ENCODE results near the gene EFNA3. TPM values are rescaled to one million over a fixed set of nuclear protein-coding genes. Genes with fewer than 3 reads are reported as not detected.

EFNA3 gene
- total RNA-seq, 1 donor from 2014 or later: 6.6 TPM

GRCh38 chr1:155062702-155063411 is 15.8 kb upstream of the EFNA3 start:
- Mint-ChIP-seq H3K9me3 (no peaks in the 10 kb centered on the region), H3K36me3 (ENCODE audit: low read depth) (no peaks in the 10 kb centered on the region), H3K27me3 (ENCODE audit: low read depth) (peaks cover 11% of the 10 kb centered on the region), H3K27ac (ENCODE audit: unreplicated experiment) (no peak overlapping the region), H3K4me3 (peak overlapping the region; percentile 84), H3K4me1 (peaks cover 38% of the 10 kb centered on the region)
- peak; percentile 91 for DNase-seq (ENCODE audit: low read depth, low spot score)
- peak; percentile 80 for TF ChIP-seq CTCF (conservative IDR thresholded peaks at IDR 0.05)

- Mint-ChIP-seq H3K36me3 (ENCODE audit: low read depth) (no peaks in the 10 kb centered on the region), H3K9me3 (no peaks in the 10 kb centered on the region), H3K4me1 (peaks cover 38% of the 10 kb centered on the region), H3K27ac (ENCODE audit: unreplicated experiment) (peak within 1 kb of the TSS; percentile 86), H3K4me3 (peak within 1 kb of the TSS; percentile 90), H3K27me3 (ENCODE audit: low read depth) (peaks cover 11% of the 10 kb centered on the region)
- no peak for TF ChIP-seq CTCF (conservative IDR thresholded peaks at IDR 0.05)
- peak; percentile 80 for DNase-seq (ENCODE audit: low read depth, low spot score)
Measured at GRCh38 chr1:155063550-155064110, 15.0 kb upstream of the EFNA3 start, which contains the start of gene EFNA4. TSS of gene EFNA4 (plus strand) at chr1:155063740. CDS start at chr1:155063824, 84 bp downstream.

- H3K27me3 Mint-ChIP-seq (ENCODE audit: low read depth): peaks cover 11% of the 10 kb centered on the region
- DNase-seq (ENCODE audit: low read depth, low spot score): no peak
- peaks cover 38% of the 10 kb centered on the region for H3K4me1 Mint-ChIP-seq
- H3K9me3 Mint-ChIP-seq: no peaks in the 10 kb centered on the region
- H3K36me3 Mint-ChIP-seq (ENCODE audit: low read depth): no peaks in the 10 kb centered on the region
- peak overlapping the region; percentile 30 for H3K27ac Mint-ChIP-seq (ENCODE audit: unreplicated experiment)
- no peak for TF ChIP-seq CTCF (conservative IDR thresholded peaks at IDR 0.05)
- peak overlapping the region; percentile 90 for H3K4me3 Mint-ChIP-seq
Measured at GRCh38 chr1:155064111-155064831, 14.4 kb upstream of the EFNA3 start.

GRCh38 chr1:155064832-155065429 is 13.7 kb upstream of the EFNA3 start:
- H3K36me3 Mint-ChIP-seq (ENCODE audit: low read depth): no peaks in the 10 kb centered on the region
- H3K27ac Mint-ChIP-seq (ENCODE audit: unreplicated experiment): peak overlapping the region; percentile 30
- DNase-seq (ENCODE audit: low read depth, low spot score): no peak
- no peaks in the 10 kb centered on the region for H3K9me3 Mint-ChIP-seq
- no peak for TF ChIP-seq CTCF (conservative IDR thresholded peaks at IDR 0.05)
- H3K4me1 Mint-ChIP-seq: peaks cover 38% of the 10 kb centered on the region
- peaks cover 11% of the 10 kb centered on the region for H3K27me3 Mint-ChIP-seq (ENCODE audit: low read depth)
- peak overlapping the region; percentile 90 for H3K4me3 Mint-ChIP-seq

- H3K4me1 Mint-ChIP-seq: peaks cover 43% of the 10 kb centered on the region
Measured at GRCh38 chr1:155066777-155067176, 11.9 kb upstream of the EFNA3 start.

More at GRCh38 chr1:155066777-155067176, 11.9 kb upstream of the EFNA3 start:
- no peak for TF ChIP-seq CTCF (conservative IDR thresholded peaks at IDR 0.05)
- Mint-ChIP-seq H3K27me3 (ENCODE audit: low read depth) (peaks cover 12% of the 10 kb centered on the region), H3K4me3 (peak overlapping the region; percentile 79), H3K27ac (ENCODE audit: unreplicated experiment) (no peak overlapping the region), H3K36me3 (ENCODE audit: low read depth) (no peaks in the 10 kb centered on the region), H3K9me3 (no peaks in the 10 kb centered on the region)
- no peak for DNase-seq (ENCODE audit: low read depth, low spot score)

All from neural crest cell (in vitro differentiated cells).